HG02798 (cell line): ENCODE results near the gene NFASC.

Source experiments
- ATAC-seq: cut with Tn5 transposase; IDR thresholded peaks from one replicate; pipeline ENCODE4 v1.9.1; 2021; ENCODE audit warnings: mild to moderate bottlenecking; ENCODE audit not compliant: unreplicated experiment, poor library complexity

The NFASC gene

DNA sequence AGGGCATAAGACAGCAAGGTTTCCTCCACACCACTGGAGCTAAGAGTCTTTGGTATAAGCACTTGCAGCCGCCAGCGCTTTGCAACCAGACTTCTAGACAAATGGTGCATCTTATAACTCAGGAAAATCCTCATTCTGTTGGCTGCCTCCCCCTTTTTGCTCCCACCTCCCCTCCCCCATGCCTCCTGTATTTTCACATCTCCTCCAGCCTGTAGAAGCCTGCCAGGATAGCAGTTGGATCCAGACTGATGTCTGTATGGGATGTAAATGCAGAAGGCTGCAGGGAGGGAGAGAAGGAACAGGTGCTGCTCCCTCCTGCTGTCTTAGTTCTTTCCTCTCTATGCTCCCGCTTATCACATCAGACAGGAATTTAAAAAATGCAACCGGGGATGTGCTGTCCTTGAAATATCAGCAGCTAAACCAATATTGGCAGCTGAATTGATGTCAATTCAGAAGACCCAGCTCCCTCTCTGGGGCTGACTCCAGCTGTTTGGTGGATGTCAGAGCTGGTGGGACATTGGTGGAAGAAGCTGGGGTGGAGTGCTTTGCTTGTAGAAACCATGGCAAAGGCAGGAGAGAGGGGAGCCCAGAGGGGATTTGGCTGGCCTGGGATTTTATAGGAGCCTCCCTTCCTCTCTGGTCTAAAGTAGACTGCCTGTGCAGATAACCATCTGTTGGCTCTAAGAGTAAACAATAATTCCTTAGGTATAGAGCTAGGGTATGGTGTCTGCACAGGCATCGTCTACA lies 53.5 kb downstream of the NFASC start:
- no peak for ATAC-seq

DNA sequence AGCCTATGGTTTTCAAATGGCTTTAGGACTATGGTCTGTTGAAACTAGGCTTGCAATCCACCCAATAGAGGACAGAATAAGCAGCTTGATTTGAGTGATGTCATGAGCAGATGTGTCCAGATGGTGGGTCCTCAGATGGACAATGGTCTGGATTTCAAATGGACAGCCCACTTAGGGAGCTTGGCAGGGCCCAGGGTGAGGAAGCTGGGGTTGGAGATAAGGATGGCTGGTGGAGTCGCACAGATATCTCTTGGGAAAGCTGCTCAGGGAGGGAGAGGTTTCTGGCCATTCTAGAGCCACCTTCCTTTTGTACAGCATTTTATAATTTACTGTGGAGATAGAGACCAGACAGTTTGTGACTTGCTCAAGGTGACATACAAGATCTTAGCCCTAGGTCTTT lies 55.0 kb downstream of the NFASC start:
- ATAC-seq: no peak

DNA sequence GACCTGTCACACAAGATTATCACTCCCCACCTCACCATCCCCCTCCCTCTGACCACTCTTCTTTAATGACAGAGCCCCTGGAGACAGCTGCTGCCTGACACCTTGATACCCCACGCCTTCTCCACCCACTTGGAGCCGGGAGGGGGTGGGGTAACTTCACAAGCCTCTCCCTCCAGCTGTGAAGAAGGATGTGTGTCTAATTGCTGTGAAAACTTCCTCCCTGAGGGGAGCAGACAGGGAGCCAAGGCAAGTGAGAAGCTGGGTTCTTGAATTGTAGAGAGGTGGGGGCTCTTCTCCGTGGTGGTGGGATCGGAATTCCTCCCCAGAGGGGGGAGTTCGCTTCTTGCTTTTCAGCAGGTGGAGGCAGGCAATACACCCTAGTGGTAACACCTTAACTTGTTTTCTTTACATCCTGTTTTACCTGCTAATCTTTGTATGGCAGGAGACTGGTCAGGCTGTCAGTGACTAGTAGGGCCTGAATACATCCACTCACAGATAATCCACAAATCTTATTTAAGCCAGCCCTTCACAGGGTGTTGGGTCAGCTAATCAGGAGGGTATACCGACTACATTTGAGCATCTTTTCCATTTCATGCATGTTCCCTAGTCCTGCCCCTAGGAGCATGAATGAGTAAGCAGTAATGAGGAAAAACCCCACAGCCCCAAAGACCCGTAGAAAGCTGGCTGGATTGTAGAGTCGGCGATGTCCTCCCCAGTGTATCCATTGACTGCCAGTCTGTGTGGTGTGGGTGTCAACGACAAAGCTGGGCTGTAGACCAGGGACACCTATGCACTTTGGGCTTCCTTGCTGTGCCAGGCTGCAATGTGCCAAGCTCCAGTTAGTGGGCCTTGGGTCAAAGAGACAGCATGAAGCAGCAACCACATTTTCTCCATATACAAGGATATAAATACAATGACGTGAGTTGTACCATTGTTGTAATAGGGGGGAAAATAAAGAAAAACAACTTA lies 57.3 kb downstream of the NFASC start:
- no peak for ATAC-seq

DNA sequence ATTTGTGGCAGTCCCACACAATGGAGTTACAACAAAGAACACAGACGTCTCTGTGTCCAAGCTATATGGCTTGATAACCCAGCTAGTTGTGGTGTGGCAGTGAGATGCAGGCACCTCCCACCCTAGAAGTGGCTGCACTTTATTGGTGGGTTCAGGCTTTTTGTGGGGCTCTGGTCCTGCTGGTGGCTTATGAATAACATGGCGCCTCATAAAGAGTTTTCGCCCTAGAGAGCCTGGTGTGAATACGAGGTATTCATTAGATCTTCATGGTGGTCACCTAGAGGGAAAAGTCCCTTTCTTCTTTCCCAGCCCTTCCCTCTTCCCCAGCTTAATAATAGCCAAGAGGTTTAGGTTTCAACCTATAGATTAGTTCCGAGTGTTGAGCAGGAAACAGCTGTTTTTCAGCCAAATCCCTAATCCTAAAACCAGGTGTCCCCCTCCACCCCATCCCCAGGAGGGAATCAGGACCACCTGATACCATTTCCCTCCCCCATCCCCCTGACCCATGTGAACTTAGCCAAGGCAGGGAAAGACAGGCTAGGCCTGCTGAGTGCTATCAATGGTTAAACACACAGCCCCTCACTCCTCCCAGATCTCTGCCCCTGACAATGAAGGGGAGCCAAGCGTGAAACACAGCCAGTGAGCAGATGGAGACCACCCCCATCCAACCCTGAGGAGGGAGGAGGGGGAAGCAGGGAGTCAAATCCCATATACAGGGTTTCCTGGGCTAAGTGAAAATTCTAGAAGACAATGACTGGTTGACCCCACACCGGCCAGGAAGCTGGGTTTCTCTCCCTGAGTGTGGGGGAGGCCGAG lies 58.2 kb downstream of the NFASC start:
- ATAC-seq: no peak

DNA sequence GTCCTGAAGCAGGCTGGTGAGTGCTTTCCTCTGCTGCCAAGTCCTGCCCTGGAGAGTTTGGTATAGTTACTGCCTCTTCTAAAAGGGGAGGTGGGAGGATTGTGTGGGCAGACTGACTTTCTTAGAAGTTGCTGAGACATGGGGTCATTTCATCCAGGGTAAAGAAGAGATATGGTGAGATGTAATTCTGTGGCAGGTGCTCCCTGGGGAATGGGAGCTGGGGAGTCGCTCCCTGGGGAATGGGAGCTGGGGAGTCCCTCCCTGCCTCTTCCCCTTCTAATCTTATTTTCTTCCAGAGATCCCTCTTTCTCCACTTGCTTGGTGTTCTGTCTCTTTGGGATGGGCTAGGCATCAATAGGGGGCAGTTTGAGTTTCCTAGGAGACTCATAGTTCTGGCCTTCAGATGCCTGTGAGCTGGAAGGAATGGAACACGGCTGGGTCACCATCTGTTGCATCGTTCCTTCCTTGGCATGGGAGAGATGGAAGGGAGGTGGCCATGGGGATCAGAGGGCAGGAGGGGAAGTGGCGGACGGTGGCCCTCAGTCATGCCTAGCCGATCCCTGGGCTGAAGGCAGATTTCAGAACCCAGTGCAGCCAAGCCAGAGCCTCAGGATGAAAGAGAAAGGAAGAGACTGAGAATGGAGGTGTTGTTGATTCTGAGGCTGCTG lies 59.0 kb downstream of the NFASC start:
- no peak for ATAC-seq

DNA sequence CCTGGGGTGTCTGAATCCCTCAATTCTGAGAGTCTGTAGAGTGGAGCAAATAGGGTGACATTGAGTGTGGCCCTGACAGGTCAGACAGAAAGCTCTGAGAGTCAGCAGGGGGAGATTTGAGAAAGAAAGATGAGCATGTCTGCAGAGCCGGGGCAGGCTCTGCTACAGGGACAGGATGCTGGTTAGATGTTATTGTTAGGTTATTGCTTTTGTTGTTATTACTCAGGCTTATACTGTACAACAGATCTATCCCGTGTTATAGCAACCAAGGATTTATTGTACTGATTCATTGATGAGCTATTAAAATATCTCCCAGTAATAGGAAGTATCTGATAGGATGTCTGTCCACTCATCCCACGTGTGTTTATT lies 59.5 kb downstream of the NFASC start:
- ATAC-seq: no peak

DNA sequence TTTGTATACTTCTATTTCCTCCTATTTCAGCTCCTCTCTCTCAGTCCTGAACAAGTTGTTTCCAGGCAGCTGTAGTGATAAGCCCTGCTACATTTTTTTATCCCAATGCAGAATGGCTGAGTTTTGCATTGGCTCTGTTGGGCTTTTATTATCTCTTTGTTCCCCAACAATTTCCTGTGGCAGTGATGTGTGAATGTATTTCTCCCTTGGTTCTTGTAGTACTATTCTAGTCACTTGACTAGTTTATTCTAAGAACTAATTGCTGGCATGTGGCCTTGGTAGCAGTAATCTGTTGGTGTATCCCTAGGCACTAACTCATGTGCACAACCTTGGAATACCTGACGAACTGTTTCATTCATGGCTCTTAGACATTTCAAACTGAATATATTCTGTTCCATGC lies 60.7 kb downstream of the NFASC start:
- no peak for ATAC-seq

DNA sequence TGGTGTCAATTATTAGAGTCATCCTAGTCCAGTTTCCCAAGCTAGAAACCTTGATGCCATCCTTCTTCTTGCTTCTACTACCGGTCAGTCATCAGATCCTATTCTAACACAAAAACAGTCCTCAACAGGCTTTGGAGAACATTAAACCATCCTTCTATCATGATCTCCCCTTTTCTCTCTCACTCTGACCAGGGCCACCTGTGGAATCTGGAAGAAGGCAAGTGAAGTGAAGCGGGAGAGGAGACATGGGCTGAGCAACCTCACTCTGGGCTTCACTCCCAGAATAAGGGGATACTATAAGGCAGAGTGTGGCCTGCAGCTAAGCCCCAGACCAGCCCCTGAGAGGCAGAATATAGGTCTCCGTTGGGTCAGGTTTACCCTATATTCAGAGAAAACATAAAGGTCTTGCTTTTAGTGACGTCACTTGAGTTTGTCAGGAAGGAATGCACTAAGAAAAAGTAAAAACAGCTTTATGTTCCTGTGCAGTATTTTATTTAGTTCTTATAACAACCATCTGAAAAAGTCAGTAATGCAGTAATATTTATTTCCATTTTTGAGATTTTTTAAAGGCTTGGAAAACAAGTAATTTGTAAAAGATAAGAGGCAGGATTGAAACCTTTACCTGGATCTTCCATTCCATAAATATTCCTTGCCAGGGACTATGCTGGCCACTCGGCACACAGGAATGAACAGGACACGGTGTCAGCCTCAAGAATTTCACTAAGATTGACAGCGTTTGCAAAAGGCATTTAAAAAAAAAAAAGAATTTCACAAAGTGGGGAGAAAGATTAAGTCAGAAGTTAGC lies 61.3 kb downstream of the NFASC start:
- no peak for ATAC-seq

DNA sequence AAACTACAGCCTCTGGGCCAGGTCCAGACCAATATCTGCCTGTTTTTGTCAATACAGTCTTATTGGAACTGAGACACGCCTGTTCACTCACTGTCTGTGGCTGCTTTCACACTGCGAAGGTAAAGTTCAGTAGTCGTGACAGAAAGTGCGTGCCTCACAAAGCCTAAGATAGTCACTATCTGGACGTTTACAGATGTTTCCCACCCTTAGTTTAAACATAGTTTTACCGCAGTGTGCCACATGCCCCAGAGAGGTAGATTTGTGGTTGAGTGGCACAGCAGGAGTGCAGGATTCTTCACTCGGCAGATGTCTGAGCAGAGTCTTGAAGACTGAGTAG lies 61.9 kb downstream of the NFASC start:
- no peak for ATAC-seq

DNA sequence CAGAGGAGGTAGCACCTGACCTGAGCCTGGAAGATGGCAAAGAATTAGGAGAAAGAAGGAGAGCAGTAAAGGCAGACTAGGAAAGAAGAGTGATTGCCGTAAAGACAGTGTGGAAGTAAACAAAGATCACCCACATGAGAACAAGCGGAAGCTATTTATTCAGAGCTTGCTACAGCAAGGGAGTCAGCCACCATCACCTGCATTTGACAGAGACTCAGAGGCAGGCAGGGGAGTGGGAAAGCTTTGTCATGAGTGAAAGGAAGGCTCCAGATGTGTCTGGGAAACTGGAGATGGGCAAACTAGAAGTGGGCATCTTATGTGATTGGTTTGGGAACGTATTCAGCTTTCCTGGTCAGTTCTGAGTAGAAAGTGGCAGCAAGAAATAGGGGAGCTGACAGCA lies 64.5 kb downstream of the NFASC start:
- no peak for ATAC-seq

DNA sequence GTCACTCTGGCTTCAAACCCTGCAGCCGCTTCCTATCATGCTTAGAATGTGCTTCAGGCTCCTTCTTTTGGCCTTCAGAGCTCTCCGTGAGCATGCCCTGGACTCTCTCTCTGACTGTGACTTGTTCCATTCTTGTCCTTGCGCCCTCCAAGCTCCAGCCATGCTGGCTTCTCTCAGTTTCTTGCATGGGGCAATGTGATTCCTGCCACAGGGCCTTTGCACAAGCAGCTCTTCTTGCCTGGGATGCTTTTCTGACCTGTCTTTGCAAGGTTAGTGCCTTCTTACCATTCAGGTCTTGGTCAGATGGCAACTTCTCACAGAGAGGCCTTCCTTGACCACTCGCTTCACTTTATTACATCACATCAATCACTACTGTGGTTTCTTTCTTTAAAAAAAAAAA lies 66.1 kb downstream of the NFASC start:
- ATAC-seq: no peak

DNA sequence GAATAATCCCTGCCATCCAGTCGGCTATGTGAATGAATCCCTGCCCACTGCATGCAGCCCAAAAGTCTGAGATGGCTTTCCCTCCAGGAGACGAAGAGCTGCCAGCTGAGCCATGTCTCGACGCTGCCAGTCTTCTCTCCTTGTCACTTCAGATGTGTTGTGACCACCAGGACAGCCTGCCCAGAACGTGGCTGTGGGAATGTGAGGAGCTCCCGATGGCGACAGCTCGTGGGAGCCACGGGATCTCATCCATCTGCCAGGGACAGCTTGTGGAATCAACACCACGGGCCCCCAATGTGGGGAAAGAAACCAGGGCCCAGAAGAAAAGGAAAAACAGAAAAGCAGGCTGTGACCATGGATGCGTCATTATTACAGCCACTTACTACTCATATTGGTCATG lies 67.2 kb downstream of the NFASC start:
- ATAC-seq: no peak

DNA sequence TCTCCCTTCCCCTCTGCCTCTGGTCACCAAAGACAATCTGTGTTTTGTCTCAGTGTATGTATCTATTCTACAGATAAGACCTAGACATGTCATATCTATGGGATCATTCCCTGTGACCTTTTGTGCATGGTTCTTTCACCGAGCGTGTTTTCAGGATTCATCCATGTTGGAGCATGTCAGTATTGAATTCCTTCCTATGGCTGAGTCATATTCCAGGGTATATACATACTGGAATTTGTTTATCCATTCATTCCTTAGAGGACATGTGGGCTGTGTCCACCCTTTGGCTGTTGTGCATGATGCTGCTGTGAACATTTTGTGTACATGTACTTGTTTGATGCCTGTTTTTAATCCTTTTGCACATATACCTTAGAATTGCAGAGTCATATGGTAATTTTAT lies 69.9 kb downstream of the NFASC start:
- no peak for ATAC-seq

DNA sequence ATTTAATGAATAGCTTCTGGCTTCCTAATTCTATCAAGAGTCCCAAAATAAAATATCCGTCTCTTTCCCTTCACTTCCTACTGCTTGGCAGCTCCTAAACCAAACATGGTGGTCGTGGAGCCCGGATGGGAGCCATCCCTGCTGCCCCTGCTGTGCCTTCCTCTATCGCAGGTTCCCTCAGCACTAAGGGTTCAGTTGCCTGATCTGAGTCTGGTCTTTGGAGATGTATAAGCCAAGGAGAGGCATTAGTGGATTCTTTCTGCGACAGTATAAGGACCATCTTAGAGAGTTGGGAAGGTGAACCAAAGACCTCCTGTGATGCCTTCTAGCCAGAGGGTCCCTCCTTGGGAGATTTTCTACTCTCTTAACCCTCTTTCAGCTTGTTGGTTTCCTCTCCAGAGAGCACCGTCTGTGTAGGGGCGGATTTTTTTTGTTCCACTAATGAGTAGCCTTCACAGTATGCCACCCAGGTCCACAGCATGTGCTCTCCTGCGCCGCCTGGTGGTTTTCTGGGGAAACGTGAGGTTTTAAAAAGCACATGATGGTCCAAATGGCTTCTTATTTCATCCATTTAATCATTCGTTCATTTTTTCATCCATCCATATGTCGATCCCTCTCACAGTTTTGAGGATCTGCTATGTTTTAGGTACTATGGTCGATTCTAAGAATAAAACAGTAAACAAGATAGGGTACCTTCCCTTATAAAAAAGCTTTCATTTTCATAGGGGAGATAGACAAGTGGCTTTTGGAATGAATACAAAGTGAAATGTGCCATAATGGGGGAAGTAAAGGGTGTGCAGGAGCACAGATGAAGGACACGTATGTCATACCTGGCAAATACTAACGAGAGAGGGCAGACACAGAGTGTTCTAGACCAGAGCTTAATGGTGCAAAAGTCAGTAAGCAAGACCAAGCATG lies 71.0 kb downstream of the NFASC start:
- no peak for ATAC-seq

DNA sequence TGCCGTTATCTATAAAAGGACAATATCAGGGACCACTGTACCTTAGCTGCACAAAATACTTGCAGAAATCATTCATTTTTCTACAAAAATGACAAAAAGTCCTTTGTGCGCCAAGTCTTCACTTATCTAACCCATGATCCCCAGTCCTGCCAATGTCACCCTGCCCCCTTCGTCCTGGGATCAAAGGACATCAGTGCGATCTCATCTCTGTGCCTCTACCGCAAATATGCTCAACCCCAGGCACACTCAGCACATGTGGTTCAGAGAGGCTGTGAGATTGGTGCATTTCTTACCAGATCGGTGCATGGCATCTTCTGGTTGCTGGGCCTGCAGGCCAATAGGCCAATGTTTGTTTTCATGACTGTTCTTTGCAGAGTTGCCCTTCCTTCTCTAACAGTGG lies 72.8 kb downstream of the NFASC start:
- no peak for ATAC-seq

DNA sequence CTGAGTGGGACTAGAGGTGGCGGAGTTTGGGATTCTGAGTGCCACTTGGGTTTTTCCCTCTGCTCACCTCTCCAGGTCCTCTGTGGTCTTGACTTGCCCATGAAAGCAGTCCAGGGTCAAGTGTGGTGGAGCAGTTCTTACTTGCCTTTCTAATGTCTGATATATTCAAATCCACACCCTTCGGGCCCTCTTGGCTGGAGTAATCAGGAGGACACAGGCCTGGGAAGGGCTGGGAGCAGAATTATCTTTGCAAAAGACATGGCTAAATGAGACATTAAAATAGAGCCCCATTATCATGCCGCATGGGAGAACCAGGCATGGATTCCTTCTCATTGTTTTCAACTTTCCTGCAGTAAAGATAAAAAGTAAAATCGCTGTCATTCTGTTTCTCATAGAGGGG lies 74.0 kb downstream of the NFASC start:
- no peak for ATAC-seq

DNA sequence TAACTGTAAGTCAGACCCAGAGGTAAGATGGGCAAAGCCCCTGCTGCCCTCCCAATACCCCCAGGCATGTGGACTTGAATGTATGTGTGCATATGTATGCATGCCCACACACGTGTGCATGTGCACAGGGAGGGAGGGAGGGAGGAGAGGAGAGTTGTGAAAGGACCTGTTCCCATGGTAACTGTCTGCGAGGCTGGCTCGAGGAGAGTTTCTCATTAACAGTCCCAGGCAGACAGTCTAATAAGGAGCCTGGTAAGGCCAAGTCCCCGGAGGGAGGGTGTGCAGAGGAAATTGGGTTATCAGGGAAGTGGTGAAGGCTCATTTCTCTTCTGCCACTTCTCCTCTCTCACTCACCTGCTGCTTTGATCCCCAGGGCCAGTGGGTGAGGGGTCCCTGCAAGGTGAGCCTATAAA lies 74.9 kb downstream of the NFASC start:
- ATAC-seq: no peak

DNA sequence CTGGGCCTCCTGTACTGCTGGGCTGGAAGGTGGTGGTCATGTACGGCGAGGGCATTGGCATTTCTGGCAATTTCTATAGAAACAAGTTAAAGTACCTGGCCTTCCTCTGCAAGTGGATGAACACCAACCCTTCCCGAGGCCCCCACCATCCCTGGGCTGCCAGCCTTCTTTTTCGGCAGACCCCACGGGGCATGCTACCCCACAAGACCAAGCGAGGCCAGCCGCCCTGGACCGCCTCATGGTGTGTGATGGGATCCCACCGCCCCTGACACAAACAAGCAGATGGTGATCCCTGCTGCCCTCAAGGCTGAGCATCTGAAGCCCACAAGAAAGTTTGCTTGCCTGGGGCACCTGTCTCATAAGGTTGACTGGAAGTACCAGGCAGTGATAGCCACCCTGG lies 76.0 kb downstream of the NFASC start:
- no peak for ATAC-seq

DNA sequence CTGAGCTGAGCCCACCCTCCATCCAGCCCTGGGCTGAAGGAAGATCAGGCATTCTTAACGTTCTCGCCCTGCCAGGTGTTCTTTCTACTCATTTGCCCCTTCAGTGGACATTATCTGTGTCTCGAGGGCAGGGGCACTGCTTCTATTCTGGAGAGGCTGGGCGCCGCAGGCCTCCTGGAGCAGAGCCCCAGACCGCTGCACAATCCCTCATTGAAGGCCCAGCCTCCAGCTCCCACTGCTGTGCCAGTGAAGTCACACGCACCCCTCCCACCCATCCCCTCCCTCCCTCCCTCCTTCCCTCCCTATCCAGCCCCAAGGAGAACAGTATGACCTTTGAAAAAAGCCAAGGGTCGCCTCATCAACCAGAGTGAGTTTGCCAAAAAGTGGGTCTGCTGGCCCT lies 76.7 kb downstream of the NFASC start:
- ATAC-seq: no peak
